AG09319 (cell line): ENCODE data around the gene DUSP14.

Experiments
- DNase-seq: peaks from one replicate; pipeline ENCODE4 v3.0.0-alpha.2; 2010; ENCODE audit warnings: low read depth; ENCODE audit errors: extremely low read depth
- TF ChIP-seq, protein P1 (sequence below): IDR thresholded peaks from 2 replicates; pipeline ENCODE4 v1.5.1; 2011; ENCODE audit warnings: low read depth, mild to moderate bottlenecking, inconsistent platforms, low read length, moderate library complexity

The DUSP14 gene

DNA sequence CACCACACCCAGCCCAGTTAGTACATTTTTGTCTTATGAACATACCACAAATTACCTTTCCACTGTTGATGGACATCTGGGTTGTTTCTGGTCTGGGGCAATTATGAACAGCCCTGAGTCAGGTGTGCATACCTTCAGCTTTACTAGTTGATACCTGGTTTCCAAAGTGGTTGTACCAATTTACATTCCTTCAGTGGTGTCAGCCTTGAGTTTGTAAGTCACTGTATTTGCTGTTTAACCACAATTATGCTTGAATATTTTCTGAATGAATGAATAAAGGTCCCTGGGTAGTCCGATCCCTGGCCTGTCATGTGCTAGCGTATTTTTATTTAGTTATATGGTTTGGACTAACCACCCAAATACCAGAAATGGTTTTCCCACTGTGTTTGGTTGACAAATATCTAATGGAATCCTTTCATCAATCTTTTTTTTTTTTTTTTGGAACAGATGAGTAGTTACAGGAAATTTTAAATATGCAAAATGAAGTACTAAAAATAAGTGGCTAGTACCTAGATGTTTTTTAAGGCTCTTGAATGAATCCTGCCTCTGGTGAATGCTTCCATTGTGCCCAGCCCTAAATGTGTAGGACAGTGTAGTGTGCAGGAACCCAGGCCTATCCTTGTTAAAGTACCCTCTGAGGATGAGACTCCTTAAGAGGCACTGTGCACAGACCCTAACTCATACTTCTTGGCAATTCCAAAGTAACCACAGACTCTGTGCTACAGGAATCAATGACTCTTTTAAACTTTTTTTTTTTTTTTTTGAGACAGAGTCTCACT, 3.7 kb downstream of the DUSP14 start:
- TF ChIP-seq, protein P1, sequence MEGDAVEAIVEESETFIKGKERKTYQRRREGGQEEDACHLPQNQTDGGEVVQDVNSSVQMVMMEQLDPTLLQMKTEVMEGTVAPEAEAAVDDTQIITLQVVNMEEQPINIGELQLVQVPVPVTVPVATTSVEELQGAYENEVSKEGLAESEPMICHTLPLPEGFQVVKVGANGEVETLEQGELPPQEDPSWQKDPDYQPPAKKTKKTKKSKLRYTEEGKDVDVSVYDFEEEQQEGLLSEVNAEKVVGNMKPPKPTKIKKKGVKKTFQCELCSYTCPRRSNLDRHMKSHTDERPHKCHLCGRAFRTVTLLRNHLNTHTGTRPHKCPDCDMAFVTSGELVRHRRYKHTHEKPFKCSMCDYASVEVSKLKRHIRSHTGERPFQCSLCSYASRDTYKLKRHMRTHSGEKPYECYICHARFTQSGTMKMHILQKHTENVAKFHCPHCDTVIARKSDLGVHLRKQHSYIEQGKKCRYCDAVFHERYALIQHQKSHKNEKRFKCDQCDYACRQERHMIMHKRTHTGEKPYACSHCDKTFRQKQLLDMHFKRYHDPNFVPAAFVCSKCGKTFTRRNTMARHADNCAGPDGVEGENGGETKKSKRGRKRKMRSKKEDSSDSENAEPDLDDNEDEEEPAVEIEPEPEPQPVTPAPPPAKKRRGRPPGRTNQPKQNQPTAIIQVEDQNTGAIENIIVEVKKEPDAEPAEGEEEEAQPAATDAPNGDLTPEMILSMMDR: no peak
- no peak for DNase-seq

DNA sequence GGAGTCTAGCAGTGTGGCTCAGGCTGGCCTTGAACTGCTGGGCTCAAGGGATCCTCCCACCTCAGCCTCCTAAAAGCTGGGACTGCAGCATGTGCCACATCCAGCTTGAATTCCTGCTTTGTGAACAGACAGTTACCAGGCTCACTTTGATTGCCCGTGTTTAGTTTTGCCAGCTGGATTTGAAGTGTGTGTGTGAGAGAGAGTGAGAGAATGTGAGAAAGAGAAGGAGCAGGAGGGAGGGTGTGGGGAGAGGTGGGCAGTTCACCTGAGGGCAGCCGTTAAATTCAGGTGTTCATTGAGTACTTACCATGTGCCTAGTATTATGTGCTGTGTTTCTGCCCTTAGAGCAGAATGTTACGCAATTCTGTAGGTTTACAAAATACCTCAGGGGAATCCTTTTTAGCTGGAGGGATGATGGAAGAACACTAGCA, 4.7 kb downstream of the DUSP14 start:
- TF ChIP-seq, protein P1: no peak

DNA sequence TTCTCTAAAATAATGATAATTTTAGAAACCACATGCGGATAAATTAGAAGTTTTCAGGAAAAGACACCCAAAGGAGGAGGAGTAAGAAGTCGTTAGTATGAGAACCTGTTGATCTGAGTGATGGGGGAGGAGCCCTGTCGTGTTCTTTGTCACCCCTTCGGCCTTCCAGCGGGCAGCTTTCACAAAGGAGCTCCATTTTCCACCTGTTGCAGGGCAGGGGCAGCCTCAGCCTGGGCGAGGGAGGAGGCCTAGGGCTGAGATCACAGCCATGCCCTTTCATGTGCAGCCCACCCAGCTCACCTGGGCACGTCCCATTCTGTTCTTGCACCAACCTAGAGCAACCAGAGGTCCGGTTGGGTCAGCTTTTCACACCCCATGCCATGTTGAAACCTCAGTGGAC, 5.3 kb downstream of the DUSP14 start:
- no peak for DNase-seq
- TF ChIP-seq, protein P1: no peak

More for the DNA sequence above, 4.7 kb downstream of the DUSP14 start:
- DNase-seq: no peak

DNA sequence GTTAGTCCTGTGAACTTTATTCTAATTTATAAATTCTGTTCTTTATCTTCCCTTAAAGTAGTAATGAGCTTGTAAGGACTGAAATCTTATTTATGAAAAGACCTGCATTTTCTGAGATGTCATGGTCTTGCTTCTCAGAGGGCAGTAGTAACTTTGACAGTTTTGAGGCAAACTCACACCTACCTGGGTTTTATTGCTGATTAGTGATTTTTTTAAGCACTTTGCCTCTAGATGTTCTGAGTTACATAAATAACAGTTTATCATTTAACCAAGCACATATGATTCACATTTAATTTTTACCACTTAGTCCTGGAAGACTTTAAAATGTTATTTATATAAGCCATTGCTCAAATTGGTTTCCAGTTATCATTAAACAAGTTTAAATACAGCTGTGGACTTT, 10.7 kb downstream of the DUSP14 start:
- TF ChIP-seq, protein P1: no peak
- no peak for DNase-seq

DNA sequence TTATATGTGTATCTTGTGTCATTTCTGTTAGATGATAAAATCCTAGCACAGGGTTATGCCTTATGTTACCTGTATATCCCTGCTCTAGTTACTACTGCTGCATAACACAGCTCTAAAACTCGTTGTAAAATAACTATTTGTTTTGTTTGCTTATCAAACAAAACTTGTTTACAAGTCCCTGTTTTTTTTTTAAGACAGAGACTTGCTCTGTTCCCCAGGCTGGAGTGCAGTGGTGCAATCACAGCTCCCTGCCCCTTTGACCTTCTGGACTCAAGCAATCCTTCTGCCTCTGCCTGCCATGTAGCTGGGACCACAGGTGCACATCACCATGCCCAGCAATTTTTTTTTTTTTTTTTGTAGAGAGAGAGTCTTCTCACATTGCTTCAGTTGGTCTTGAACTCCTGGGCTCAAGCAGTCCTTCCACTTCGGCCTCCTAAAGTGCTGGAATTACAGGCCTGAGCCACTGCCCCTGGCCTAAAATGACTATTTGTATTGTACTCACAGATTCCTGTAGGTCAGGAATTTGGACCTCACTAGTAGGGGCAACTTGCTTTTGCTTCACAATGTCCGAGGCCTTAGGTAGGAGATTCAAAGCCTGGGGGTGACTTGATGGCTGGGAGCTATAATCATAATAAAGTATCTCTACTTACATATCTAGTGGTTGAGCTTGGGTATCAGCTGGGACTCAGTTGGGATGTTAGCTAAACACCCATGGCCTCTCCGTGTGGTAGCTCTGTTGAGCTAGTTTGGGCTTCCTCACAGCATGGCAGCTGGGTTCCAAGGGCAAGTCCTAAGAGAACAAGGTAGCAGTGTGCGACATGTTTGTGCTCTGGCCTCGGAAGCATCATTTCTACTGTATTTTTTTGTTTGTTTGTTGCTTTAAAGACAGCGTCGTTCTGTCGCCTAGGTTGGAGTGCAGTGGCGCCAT, 12.6 kb downstream of the DUSP14 start:
- DNase-seq: no peak
- TF ChIP-seq, protein P1: no peak

DNA sequence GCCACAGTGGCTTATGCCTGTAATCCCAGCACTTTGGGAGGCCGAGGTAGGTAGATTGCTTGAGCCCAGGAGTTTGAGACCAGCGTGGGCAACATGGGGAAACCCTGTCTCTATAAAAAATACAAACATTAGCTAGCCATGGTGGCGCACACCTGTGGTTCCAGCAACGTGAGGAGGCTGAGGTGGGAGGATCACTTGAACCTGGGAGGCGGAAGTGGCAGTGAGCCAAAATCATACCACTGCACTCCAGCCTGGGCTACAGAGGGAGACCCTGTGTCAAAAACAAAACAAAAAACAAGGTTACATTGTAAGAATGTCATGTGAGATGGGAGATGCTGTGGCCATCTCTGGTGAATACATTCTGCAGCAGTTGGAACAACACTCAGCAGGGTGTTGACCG, 13.5 kb downstream of the DUSP14 start:
- no peak for DNase-seq
- TF ChIP-seq, protein P1: no peak

DNA sequence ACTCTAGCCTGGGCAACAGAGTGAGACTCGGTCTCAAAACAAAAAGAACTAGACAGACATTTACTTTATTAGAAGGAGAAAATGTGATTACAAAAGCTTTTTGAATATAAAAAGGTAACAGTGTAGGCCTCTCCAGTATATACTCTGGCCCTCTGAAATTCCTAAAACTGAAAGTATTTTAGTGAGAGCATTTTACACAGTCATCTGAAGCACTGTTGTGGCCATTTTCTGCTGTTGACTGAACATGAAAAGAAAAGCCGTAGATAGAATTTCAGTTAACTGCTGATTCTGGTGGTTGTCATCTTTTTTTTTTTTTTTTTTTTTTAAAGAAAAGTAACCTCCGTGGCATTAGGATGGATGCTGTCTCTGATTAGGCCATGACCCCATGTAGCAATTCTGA, 15.6 kb downstream of the DUSP14 start:
- TF ChIP-seq, protein P1: no peak
- DNase-seq: no peak
